Endometrial microvascular endothelial cells (primary cell): ENCODE results near the gene METTL24. TPM values are rescaled to one million over a fixed set of nuclear protein-coding genes. Genes with fewer than 3 reads are reported as not detected.
"Not testable (repeated sequence)": the region's sequence is repeated elsewhere in the genome, so short reads cannot be mapped to it uniquely, and the experiment has no call there.

Source experiments
- in situ Hi-C: cut with HindIII; loops from 2 replicates; pipeline ENCODE4 v1.10.0; 2017; ENCODE audit warnings: low sequenced_read_pairs, low pct_unique_long_range_greater_than_20kb; ENCODE audit errors: inconsistent ontology term
- total RNA-seq: library from RNA; depleted of rRNA; stranded (reverse); fragments of >200 nt; gene quantifications from one replicate; pipeline ENCODE4 v1.2.3, GENCODE V29; 2015; ENCODE audit errors: inconsistent ontology term

Gene METTL24
- total RNA-seq, 1 donor from 2014 or later: not detected

- in situ Hi-C loops: no loop called here
Measured at GRCh38 chr6:110287462-110288341, 70.4 kb downstream of the METTL24 start.

- in situ Hi-C loops: no loop called here
Measured at GRCh38 chr6:110285306-110286060, 72.7 kb downstream of the METTL24 start.

- in situ Hi-C loops: no loop called here
Measured at GRCh38 chr6:110284855-110285254, 73.3 kb downstream of the METTL24 start.

GRCh38 chr6:110283657-110284056, 74.5 kb downstream of the METTL24 start:
- in situ Hi-C loops: no loop called here

GRCh38 chr6:110282412-110282811, 75.7 kb downstream of the METTL24 start:
- in situ Hi-C loops: no loop called here

- in situ Hi-C loops: no loop called here
Measured at GRCh38 chr6:110277100-110277665, 81.0 kb downstream of the METTL24 start.

- in situ Hi-C loops: not testable (repeated sequence)
Measured at GRCh38 chr6:110272781-110273180, 85.4 kb downstream of the METTL24 start.

- in situ Hi-C loops: no loop called here
Measured at GRCh38 chr6:110271732-110272022, 86.5 kb downstream of the METTL24 start.

GRCh38 chr6:110270165-110270564, 88.0 kb downstream of the METTL24 start:
- in situ Hi-C loops: no loop called here

- in situ Hi-C loops: no loop called here
Measured at GRCh38 chr6:110269623-110270022, 88.5 kb downstream of the METTL24 start.

- in situ Hi-C loops: no loop called here
Measured at GRCh38 chr6:110266996-110267395, 91.2 kb downstream of the METTL24 start.

- in situ Hi-C loops: no loop called here
Measured at GRCh38 chr6:110265273-110265672, 92.9 kb downstream of the METTL24 start.

GRCh38 chr6:110256366-110256765, 101.8 kb downstream of the METTL24 start:
- in situ Hi-C loops: no loop called here

- in situ Hi-C loops: no loop called here
Measured at GRCh38 chr6:110255211-110255750, 102.9 kb downstream of the METTL24 start.

GRCh38 chr6:110250838-110251237, 107.3 kb downstream of the METTL24 start:
- in situ Hi-C loops: no loop called here

GRCh38 chr6:110250058-110250457, 108.1 kb downstream of the METTL24 start:
- in situ Hi-C loops: no loop called here

GRCh38 chr6:110246900-110247546, 111.1 kb downstream of the METTL24 start:
- in situ Hi-C loops: no loop called here

GRCh38 chr6:110246378-110246777, 111.8 kb downstream of the METTL24 start:
- in situ Hi-C loops: no loop called here

- in situ Hi-C loops: not testable (repeated sequence)
Measured at GRCh38 chr6:110244621-110245020, 113.5 kb downstream of the METTL24 start.
